WTC11 (cell line): ENCODE measurements around the gene PHF12.

Experiments
- CBFB ChIP-seq: sonication (generic); formaldehyde crosslinking; IDR thresholded peaks from 2 replicates; pipeline ENCODE4 v1.8.1; 2022; ENCODE audit warnings: mild to moderate bottlenecking, low read depth, missing genetic modification reagents
- CREB1 ChIP-seq: sonication (generic); formaldehyde crosslinking; IDR thresholded peaks from 2 replicates; pipeline ENCODE4 v1.8.0; 2023; ENCODE audit warnings: mild to moderate bottlenecking, missing genetic modification reagents
- CREM ChIP-seq: sonication (generic); formaldehyde crosslinking; IDR thresholded peaks from 2 replicates; pipeline ENCODE4 v1.8.1; 2022; ENCODE audit warnings: mild to moderate bottlenecking, missing genetic modification reagents, moderate library complexity
- FOXJ3 ChIP-seq: sonication (generic); formaldehyde crosslinking; IDR thresholded peaks from 2 replicates; pipeline ENCODE4 v1.9.0; 2021; ENCODE audit warnings: missing genetic modification reagents, mild to moderate bottlenecking, borderline replicate concordance
- FOXK1 ChIP-seq: sonication (generic); formaldehyde crosslinking; IDR thresholded peaks from 2 replicates; pipeline ENCODE4 v1.8.0; 2022; ENCODE audit warnings: mild to moderate bottlenecking, moderate library complexity, missing genetic modification reagents
- GABPB1 ChIP-seq: sonication (generic); formaldehyde crosslinking; IDR thresholded peaks from 2 replicates; pipeline ENCODE4 v1.8.1; 2023; ENCODE audit warnings: mild to moderate bottlenecking, missing genetic modification reagents
- NFYB ChIP-seq: sonication (generic); formaldehyde crosslinking; conservative IDR thresholded peaks from 2 replicates; pipeline ENCODE4 v1.8.0; 2022; ENCODE audit warnings: low read depth, missing genetic modification reagents
- TP53 ChIP-seq: sonication (generic); formaldehyde crosslinking; IDR thresholded peaks from 2 replicates; pipeline ENCODE4 v1.8.1; 2023; ENCODE audit warnings: mild to moderate bottlenecking, missing genetic modification reagents
- ZNF263 ChIP-seq: sonication (generic); formaldehyde crosslinking; IDR thresholded peaks from 2 replicates; pipeline ENCODE4 v1.8.1; 2022; ENCODE audit warnings: low read depth, mild to moderate bottlenecking, moderate library complexity, missing genetic modification reagents
- ZNF423 ChIP-seq: fragments of 250-450 bp; sonication (Bioruptor Pico); IDR thresholded peaks from 2 replicates; pipeline ENCODE4 v2.1.2; 2022; ENCODE audit warnings: mild to moderate bottlenecking, moderate library complexity
- TF ChIP-seq, protein P1 (sequence below): sonication (generic); formaldehyde crosslinking; IDR thresholded peaks from 2 replicates; pipeline ENCODE4 v1.8.1; 2022; ENCODE audit warnings: mild to moderate bottlenecking, moderate library complexity, missing genetic modification reagents
- TF ChIP-seq, protein P2 (sequence below): fragments of 200-600 bp; IDR thresholded peaks from 2 replicates; pipeline ENCODE4 v1.8.0; 2022; ENCODE audit warnings: antibody characterized with exemption
- TF ChIP-seq, protein P3 (sequence below): sonication (generic); formaldehyde crosslinking; IDR thresholded peaks from 2 replicates; pipeline ENCODE4 v1.8.1; 2023; ENCODE audit warnings: mild to moderate bottlenecking, missing genetic modification reagents, moderate library complexity
- TF ChIP-seq, protein P4 (sequence below): sonication (generic); formaldehyde crosslinking; IDR thresholded peaks from 2 replicates; pipeline ENCODE4 v1.8.0; 2022; ENCODE audit warnings: mild to moderate bottlenecking, missing genetic modification reagents

DNA sequence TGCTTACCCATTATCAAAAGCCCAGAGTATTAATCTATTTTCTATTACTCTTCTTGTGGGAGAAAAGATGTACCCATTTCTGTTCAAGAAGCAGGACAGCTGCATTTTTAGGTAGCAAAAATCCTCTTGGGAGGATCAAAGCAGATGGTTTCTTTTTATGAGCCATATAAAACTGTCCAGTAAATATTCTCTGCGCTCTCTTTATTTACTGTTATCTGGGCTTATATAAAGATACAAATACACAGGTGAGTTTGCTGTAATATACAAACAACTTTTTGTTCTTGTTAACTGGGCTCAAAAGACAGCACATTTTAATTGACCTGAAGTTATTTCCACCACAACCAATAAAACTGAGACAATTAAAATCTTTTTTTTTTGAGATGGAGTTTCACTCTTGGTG, 10.1 kb downstream of the PHF12 start:
- TF ChIP-seq, protein P1, sequence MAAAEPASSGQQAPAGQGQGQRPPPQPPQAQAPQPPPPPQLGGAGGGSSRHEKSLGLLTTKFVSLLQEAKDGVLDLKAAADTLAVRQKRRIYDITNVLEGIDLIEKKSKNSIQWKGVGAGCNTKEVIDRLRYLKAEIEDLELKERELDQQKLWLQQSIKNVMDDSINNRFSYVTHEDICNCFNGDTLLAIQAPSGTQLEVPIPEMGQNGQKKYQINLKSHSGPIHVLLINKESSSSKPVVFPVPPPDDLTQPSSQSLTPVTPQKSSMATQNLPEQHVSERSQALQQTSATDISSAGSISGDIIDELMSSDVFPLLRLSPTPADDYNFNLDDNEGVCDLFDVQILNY, result no peak
- TF ChIP-seq CREB1, result no peak
- TF ChIP-seq, protein P2, sequence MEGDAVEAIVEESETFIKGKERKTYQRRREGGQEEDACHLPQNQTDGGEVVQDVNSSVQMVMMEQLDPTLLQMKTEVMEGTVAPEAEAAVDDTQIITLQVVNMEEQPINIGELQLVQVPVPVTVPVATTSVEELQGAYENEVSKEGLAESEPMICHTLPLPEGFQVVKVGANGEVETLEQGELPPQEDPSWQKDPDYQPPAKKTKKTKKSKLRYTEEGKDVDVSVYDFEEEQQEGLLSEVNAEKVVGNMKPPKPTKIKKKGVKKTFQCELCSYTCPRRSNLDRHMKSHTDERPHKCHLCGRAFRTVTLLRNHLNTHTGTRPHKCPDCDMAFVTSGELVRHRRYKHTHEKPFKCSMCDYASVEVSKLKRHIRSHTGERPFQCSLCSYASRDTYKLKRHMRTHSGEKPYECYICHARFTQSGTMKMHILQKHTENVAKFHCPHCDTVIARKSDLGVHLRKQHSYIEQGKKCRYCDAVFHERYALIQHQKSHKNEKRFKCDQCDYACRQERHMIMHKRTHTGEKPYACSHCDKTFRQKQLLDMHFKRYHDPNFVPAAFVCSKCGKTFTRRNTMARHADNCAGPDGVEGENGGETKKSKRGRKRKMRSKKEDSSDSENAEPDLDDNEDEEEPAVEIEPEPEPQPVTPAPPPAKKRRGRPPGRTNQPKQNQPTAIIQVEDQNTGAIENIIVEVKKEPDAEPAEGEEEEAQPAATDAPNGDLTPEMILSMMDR, result no peak
- TF ChIP-seq ZNF263 (CRISPR knock-in tag), result no peak
- TF ChIP-seq, protein P3, sequence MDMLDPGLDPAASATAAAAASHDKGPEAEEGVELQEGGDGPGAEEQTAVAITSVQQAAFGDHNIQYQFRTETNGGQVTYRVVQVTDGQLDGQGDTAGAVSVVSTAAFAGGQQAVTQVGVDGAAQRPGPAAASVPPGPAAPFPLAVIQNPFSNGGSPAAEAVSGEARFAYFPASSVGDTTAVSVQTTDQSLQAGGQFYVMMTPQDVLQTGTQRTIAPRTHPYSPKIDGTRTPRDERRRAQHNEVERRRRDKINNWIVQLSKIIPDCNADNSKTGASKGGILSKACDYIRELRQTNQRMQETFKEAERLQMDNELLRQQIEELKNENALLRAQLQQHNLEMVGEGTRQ (CRISPR knock-in tag), result no peak
- no peak for TF ChIP-seq FOXJ3
- TF ChIP-seq, protein P4, sequence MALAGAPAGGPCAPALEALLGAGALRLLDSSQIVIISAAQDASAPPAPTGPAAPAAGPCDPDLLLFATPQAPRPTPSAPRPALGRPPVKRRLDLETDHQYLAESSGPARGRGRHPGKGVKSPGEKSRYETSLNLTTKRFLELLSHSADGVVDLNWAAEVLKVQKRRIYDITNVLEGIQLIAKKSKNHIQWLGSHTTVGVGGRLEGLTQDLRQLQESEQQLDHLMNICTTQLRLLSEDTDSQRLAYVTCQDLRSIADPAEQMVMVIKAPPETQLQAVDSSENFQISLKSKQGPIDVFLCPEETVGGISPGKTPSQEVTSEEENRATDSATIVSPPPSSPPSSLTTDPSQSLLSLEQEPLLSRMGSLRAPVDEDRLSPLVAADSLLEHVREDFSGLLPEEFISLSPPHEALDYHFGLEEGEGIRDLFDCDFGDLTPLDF (CRISPR knock-in tag), result no peak
- no peak for TF ChIP-seq TP53
- no peak for TF ChIP-seq CREM (CRISPR knock-in tag)
- no peak for TF ChIP-seq CBFB (CRISPR knock-in tag)
- no peak for TF ChIP-seq NFYB (CRISPR knock-in tag)
- TF ChIP-seq GABPB1 (CRISPR knock-in tag), result no peak
- no peak for TF ChIP-seq FOXK1 (CRISPR knock-in tag)
- TF ChIP-seq ZNF423 (CRISPR knock-in tag), result no peak
